HepG2 (cell line): ENCODE data around the gene DOK1. TPM values are rescaled to one million over a fixed set of nuclear protein-coding genes. Genes with fewer than 3 reads are reported as not detected.

Experiments
- ADNP ChIP-seq: sonication (generic); formaldehyde crosslinking; IDR thresholded peaks from 2 replicates; pipeline ENCODE4 v1.4.0; 2020; ENCODE audit warnings: missing genetic modification reagents
- GABPA ChIP-seq, 2 experiments: IDR thresholded peaks; 2 replicates each; pipeline ENCODE4 v1.6.1; 2011 to 2016; ENCODE audit warnings: low read depth in 2 of 2, low read length in 1 of 2, missing biosample characterization in 1 of 2, missing genetic modification characterization in 1 of 2
- HMG20B ChIP-seq: conservative IDR thresholded peaks from 2 replicates; pipeline ENCODE4 v1.6.1; 2016; ENCODE audit warnings: missing genetic modification reagents, missing compliant biosample characterization
- KDM6A ChIP-seq: IDR thresholded peaks from 2 replicates; pipeline ENCODE4 v1.6.1; 2016; ENCODE audit warnings: low read depth
- KMT2A ChIP-seq: sonication (generic); formaldehyde crosslinking; IDR thresholded peaks from 2 replicates; pipeline ENCODE4 v1.4.0; 2020; ENCODE audit warnings: missing genetic modification reagents
- PRPF4 ChIP-seq: fragments of 200-400 bp; formaldehyde crosslinking; IDR thresholded peaks from 2 replicates; pipeline ENCODE4 v1.6.1; 2016; ENCODE audit warnings: low read length, low read depth; ENCODE audit not compliant: poor library complexity, severe bottlenecking
- ZFYVE20 ChIP-seq: sonication (generic); formaldehyde crosslinking; IDR thresholded peaks from 2 replicates; pipeline ENCODE4 v1.8.0; 2023; ENCODE audit warnings: low read depth, mild to moderate bottlenecking, moderate library complexity, missing genetic modification reagents, borderline replicate concordance
- ZNF160 ChIP-seq: sonication (generic); formaldehyde crosslinking; IDR thresholded peaks from 2 replicates; pipeline ENCODE4 v1.8.0; 2022; ENCODE audit warnings: mild to moderate bottlenecking, inconsistent platforms, missing genetic modification reagents
- ZNF616 ChIP-seq: sonication (generic); formaldehyde crosslinking; IDR thresholded peaks from 2 replicates; pipeline ENCODE4 v1.5.0; 2020; ENCODE audit warnings: low read depth, mild to moderate bottlenecking, missing genetic modification reagents
- ZNF646 ChIP-seq: sonication (generic); formaldehyde crosslinking; IDR thresholded peaks from 2 replicates; pipeline ENCODE4 v1.9.0; 2021; ENCODE audit warnings: mild to moderate bottlenecking, missing genetic modification reagents
- polyA plus RNA-seq, 8 experiments: library from polyadenylated mRNA; depleted of rRNA in 3 of 8; stranded (reverse) in 7 of 8; unstranded in 1 of 8; fragments of >200 nt; fragmentation: Illumina TruSeq in 4 of 8; extraction: Trizol in 4 of 8; gene quantifications; 2 replicates each; pipeline versions ENCODE4 v1.2.1 to v1.2.3, GENCODE V29; 2011 to 2016; ENCODE audit warnings: low read depth in 4 of 8, missing spikeins in 1 of 8, mixed read lengths in 1 of 8; ENCODE audit not compliant: insufficient read depth in 1 of 8
- total RNA-seq, 5 experiments: library from RNA; depleted of rRNA; stranded (reverse); fragments of >200 nt; fragmentation: Illumina TruSeq; extraction: Trizol; gene quantifications; 2 replicates each; pipeline ENCODE4 v1.2.3, GENCODE V29; 2016; ENCODE audit warnings: low read depth in 1 of 5
- TF ChIP-seq, protein P1 (sequence below): sonication (generic); formaldehyde crosslinking; IDR thresholded peaks from 2 replicates; pipeline ENCODE4 v1.9.0; 2022; ENCODE audit warnings: missing genetic modification reagents, mild to moderate bottlenecking, borderline replicate concordance

Gene DOK1
- total and polyA plus RNA-seq, 2 of the 13 experiments (the other 11 are each of a cell fraction or from before 2014, with no cell fraction given), result 0.53 to 0.74 TPM

DNA sequence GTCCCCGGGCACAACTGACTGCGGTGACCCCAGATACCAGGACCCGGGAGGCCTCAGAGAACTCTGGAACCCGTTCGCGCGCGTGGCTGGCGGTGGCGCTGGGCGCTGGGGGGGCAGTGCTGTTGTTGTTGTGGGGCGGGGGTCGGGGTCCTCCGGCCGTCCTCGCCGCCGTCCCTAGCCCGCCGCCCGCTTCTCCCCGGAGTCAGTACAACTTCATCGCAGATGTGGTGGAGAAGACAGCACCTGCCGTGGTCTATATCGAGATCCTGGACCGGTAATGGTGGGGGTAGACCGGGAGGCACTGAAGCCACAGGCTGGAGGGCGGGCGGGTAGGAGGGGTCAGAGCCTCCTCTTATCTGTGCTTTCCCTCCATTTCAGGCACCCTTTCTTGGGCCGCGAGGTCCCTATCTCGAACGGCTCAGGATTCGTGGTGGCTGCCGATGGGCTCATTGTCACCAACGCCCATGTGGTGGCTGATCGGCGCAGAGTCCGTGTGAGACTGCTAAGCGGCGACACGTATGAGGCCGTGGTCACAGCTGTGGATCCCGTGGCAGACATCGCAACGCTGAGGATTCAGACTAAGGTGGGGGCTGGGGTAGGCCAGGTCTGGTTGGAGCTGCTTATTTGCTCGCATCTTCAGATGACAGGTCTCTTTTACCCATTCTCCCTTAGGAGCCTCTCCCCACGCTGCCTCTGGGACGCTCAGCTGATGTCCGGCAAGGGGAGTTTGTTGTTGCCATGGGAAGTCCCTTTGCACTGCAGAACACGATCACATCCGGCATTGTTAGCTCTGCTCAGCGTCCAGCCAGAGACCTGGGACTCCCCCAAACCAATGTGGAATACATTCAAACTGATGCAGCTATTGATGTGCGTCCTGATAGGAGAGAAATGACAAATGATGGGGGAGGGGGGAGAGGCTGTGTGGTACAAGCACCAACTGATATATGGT lies 24.0 kb upstream of the DOK1 start (continued):
- 0 out of 2 replicates have a peak, but pooled peaks have one; percentile 16 for TF ChIP-seq ZNF646 (CRISPR knock-in tag)
- TF ChIP-seq, protein P1, sequence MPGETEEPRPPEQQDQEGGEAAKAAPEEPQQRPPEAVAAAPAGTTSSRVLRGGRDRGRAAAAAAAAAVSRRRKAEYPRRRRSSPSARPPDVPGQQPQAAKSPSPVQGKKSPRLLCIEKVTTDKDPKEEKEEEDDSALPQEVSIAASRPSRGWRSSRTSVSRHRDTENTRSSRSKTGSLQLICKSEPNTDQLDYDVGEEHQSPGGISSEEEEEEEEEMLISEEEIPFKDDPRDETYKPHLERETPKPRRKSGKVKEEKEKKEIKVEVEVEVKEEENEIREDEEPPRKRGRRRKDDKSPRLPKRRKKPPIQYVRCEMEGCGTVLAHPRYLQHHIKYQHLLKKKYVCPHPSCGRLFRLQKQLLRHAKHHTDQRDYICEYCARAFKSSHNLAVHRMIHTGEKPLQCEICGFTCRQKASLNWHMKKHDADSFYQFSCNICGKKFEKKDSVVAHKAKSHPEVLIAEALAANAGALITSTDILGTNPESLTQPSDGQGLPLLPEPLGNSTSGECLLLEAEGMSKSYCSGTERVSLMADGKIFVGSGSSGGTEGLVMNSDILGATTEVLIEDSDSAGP, result 0 out of 2 replicates have a peak, but pooled peaks have one; percentile 4
- peak; percentile 92 for TF ChIP-seq PRPF4
- no peak for TF ChIP-seq ZNF616 (CRISPR knock-in tag)
- no peak for TF ChIP-seq KMT2A
- TF ChIP-seq ZFYVE20, result no peak
- no peak; the same call in 1 of the 2 replicates for TF ChIP-seq ZNF160 (CRISPR knock-in tag)
- TF ChIP-seq KDM6A (CRISPR knock-in tag), result no peak
- no peak for TF ChIP-seq ADNP (CRISPR knock-in tag)
- no peak for TF ChIP-seq HMG20B (CRISPR knock-in tag)
- TF ChIP-seq GABPA (IDR thresholded peaks at IDR 0.05; ENCODE audit: low read depth, low read length), result no peak
- TF ChIP-seq GABPA (CRISPR knock-in tag; IDR thresholded peaks at IDR 0.05; ENCODE audit: low read depth), result no peak
